GM18499 (cell line): ENCODE results near the gene SLC25A5.
"Not testable (repeated sequence)": the region's sequence is repeated elsewhere in the genome, so short reads cannot be mapped to it uniquely, and the experiment has no call there.

ENCODE experiments used
- ATAC-seq: cut with Tn5 transposase; IDR thresholded peaks from one replicate; pipeline ENCODE4 v1.9.1; 2021; ENCODE audit warnings: moderate number of reproducible peaks; ENCODE audit not compliant: insufficient read depth, unreplicated experiment

SLC25A5 gene

DNA sequence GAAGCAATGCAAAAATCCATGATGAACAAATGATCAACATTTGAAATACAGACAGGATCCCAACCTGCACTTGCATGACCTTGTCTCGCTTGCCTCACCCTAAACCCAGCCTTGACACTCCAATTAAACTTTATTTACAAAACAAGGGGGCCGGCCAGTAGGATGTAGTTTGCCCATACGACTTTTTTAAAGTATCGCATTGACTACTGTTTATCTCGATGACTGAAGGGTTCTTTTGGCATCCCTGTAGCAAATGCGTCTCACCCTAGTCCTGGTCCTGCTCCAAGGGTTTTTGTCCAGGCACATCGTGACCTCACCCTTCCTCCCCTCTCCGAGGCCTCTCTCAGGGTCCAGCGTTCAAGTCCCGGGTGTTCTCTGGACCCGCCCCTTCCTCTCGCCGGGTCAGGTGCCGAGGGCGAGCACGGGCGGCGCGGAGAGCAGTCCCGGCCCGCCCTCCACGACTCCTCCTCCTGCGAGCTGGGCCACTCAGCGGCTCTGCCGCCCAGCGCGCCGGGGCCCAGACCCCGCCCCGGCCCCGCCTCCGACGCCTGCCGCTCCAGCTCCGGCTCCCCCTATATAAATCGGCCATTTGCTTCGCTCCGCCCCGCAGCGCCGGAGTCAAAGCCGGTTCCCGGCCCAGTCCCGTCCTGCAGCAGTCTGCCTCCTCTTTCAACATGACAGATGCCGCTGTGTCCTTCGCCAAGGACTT is at the start of gene SLC25A5:
Gene SLC25A5, plus strand, starts transcription at position 603 of the 709 bp plus-strand sequence. Its CDS starts 72 bp downstream, at position 675.
- ATAC-seq, result peak; percentile 41

DNA sequence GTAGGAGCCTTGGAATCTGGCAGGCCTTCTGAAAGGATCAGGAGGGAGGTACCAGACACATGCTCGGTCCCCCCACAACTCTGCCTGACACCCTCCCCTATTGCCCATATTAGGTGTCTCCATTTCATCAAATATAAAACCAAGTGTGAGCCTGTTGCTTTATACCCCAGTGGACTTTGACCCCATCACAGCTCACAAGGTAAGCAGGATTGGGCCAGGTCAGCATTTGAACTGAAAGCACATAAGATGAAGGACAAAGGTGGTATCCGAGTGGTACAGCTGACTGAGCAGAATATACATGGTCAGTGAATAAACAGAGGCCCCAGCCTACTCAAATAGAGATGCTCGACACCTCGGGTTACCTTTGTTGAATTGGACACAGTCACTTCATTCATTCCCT is 49.1 kb upstream of the SLC25A5 start:
- ATAC-seq, result no peak

DNA sequence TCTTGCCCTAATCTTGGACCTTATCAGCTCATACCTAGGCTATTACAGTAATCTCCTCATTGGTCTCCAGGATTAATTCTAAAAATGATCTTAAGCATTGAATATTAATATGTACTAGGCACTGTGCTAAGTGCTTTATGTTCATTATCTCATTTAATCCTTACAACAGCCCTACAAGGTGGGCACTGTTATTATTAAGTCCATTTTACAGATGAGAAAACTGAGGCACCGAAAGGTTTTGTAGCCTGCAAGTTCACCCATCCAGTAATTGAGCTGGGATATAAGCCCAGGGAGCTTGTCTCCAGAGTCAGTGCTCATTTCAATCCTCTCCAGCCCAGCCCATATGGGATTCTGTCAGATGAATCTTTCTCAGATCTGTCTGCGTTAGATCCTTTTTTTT is 48.3 kb upstream of the SLC25A5 start:
- no peak for ATAC-seq

DNA sequence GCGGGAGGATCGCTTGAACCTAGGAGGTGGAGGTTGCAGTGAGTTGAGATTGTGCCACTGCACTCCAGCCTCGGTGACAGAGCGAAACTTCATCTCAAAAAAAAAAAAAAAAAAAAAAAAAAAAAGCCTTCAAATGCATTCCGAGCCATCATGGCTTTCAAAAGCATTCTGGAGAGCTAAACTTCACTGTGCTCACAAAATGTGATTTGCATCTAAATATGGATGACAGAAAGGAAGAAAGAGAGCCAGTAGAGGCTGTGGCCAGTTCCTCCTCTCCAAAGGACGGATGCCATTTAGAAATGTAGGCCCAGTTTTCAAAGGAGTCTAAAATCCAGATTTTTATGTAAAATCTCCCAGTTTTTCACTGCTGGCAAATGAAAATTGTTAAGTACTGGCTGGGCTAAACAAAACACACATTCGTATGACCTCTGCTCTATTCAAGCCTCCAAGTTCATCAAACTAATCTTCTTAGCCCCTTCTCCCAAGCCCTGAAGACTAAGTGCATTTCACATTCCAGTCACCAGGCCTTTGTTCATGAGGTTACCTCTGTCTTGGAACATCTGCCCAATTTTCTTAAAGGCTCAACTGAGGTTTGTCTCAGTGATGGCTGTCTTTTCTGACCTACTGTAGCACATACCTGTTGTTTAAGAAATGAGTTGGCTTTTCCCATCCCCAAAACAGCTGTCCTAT is 47.1 kb upstream of the SLC25A5 start:
- ATAC-seq, result no peak

DNA sequence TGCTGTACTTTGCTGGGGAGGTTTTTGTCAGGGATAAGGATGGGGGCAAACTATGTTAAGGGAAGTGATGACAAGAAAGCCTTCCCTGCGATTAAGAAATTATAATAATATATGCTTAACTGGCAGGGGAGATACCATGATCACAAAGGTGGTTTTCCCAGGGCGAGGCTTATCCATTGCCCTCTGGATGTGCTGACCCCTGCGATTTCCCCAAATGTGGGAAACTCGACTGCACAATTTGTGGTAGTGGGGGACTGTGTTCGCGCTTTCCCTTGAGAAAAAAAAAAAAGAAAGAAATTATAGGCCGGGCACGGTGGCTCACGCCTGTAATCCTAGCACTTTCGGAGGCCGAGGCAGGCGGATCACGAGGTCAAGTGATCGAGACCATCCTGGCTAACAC is 44.6 kb upstream of the SLC25A5 start:
- ATAC-seq, result no peak

DNA sequence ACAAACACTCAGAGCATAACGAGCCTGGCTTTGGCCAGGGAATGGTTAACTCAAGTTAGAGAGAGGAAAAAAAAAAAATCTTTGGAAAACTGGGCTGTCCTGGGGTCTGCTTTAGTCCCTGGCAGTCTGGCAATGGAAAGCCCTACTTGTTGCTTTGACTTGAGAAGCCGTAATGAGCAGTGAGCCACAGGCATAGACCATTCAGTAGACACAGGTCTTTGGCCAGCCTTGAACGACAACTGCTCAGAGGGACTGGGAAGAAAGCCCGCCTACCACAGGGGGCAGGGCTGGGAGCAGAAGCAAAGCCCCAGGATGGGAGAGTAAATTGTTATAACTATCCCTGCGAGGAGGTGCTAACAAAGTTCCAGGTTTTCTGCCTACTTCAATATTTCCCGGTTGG is 43.2 kb upstream of the SLC25A5 start:
- no peak for ATAC-seq

DNA sequence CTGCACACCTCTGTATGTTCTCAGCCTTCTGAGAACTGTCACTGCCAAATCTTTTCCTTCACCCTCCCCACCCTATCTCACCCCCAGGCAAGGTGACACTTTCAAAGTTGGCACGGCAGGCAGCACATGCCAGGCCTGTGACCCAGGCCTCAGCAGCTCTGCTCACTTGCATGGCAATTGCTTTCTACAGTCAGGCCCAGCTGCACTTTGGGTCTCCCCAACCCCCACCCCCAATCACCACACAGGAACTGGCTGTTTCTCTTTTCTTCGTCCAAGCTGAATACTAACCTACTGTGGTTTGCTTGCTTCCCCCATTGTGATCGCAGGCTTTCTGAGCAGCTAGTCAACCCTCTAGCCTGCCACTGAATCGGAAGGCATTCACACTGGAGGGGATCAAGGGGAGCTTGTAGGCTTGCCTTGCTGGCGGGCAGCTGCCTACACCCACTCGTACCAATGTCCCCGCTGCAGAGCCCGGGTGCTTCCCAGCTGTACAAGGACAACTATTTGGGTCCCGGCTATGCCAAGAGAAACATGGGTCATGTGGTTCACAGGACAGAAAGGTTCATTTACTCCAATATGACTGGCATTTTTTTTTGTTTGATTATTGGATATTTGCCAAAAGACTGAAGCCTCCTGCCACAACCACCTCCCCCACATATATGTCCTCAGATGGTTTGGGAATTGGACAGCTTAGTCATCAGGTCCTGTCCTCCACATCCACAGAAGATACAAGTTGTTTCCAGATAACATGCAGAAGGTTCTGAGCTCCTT is 41.0 kb upstream of the SLC25A5 start:
- no peak for ATAC-seq

DNA sequence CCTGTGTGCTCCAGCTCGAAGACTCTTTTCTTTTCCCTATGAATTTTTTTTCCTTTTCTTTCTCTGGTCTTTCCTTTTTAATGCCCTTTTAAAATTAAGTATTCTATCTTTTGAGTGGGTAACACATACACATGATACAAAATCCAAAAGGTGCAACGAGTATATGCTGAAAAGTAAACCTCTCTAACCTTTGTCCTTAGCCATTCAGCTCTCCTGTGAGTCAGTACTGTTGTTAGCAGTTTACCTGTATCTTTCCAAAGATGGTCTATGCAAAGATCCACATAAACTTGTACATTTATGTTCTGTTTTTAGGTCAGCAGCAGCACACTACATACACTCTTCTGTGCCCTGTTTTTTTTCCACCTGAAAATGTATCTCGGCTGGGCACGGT is 40.5 kb upstream of the SLC25A5 start:
- no peak for ATAC-seq

DNA sequence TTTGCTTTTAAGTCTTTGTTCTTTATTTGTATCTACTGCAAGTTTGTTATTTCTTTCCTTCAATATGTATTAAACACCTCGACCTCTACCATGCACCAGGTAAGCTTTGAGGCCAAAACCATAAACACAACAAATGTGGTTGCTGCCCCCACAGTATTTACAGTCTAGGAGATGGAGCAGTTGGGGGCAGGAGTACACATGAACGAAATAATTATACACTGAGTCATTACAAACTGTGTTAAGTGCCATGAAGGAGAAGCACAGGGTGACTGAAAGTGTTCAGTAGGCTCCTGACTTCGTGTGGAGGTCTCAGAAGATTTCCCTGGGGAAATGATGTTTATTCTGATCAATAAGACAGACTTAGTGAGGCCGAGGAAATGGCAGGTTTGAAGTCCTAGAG is 38.8 kb upstream of the SLC25A5 start:
- ATAC-seq, result no peak

DNA sequence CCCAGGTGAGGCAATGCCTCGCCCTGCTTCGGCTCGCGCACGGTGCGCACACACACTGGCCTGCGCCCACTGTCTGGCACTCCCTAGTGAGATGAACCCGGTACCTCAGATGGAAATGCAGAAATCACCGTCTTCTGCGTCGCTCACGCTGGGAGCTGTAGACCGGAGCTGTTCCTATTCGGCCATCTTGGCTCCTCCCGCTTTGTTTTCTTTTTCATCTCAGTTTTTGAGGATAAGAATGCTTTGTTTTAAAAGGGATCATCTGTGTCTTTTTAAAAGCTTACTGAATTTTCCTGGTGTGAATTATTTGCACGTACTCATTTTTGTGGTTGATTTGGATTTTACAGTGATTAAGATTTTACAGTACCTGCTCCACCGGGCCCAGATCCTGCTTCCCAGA is 26.9 kb upstream of the SLC25A5 start:
- not testable (repeated sequence) for ATAC-seq

DNA sequence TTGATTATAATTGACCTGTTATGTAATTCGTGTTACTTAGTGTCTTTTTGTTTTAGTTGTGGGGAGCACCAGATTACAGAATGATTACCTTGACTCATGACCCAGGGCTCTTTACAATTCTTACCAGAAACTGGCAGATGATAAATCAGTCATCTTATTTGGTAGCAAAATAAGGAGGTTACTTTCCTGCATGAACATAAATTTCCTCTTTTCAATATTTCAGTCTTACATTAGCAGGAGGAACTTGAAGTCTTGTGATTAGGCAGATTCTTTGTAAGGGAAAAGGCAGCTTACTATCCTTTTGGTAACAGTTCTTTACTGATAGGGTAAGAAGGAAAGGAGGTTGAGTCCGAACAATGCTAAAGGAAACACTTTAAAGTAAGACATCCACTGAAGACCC is 26.0 kb upstream of the SLC25A5 start:
- no peak for ATAC-seq

DNA sequence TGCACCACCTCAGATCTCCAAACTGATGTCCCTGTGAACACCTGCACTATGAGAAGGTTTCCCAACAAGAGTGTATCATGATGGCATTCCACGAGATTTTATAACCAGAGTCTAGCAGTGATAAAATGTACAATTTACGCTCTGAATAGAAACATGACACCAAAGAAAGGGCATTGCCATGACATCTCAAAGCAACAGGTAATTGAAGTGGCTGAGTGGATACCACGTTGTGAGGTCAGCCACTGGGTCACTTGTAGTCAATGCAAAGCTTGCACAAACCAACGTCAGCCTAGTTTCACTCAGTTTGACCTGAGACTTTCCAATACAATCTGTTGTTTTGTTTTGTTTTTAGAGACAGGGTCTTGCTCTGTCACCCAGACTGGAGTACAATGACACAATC is 15.0 kb upstream of the SLC25A5 start:
- ATAC-seq, result no peak

DNA sequence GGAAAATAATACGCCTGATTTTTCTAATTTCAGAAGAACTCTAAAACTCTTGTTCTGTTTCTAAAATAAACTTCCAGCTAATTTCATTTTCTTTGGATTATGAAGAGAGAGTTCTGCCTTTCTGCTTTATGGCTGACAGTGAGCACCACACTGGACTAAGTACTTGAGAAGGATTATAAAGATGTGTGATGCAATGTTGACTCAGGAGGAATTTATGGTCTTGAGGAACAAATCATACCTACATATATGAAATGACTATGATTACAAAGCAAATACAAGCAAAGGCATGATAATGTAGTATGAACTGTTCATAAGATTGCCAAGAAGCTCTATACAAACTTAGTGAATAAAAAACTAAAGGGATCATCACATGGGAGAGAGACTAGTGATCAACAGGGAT is 13.0 kb upstream of the SLC25A5 start:
- no peak for ATAC-seq

DNA sequence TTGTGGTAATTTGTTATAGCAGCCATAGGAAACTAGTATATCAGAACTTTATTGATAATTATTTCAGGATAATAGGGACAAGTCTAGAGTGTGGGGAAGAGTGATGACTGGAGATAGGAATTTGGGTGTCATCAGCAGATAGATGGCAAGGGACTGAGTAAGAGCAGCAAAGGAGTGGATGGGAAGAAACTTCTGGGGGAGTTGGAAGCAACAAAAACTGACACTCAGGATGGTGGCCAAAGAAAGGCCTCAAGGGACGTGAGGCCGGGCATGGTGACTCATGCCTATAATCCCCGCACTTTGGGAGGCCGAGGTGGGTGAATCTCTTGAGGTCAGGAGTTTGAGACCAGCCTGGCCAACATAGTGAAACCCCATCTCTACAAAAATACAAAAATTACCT is 9.1 kb upstream of the SLC25A5 start:
- no peak for ATAC-seq

DNA sequence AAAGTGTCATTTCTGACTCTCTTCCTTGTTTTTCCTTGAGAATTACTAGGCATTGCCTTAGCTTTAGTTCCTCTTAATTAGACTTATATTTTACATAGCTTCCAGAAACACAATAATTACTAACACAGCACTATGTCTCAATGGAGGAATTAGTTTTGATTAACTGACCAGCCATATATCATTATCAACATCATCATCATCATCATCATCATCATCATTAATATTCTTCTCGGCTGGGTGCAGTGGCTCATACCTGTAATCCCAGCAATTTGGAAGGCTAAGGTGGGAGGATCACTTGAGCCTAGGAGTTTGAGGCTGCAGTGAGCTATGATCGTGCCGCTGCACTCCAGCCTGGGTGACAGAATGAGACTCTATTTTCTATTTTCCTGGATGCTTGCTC is 2.7 kb upstream of the SLC25A5 start:
- no peak for ATAC-seq

DNA sequence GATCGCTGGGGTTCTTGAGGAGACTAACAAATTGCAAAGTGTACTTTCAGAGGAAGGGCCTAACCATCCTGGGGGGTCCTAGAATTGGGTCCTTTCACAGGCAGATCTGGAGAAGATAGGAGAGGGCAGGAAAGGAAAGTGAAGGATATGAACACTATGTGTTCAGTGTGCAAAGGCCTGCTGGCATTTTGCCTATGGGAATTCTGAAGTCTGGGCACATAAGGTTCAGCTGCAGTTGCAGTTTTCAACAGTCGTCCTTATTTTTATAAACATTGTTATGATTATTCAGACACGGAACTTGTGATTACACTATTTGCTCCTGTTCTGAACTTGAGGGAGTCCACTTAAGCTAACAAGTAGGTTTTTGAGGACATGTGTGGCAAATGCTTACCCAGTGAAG is 1.3 kb upstream of the SLC25A5 start:
- no peak for ATAC-seq

DNA sequence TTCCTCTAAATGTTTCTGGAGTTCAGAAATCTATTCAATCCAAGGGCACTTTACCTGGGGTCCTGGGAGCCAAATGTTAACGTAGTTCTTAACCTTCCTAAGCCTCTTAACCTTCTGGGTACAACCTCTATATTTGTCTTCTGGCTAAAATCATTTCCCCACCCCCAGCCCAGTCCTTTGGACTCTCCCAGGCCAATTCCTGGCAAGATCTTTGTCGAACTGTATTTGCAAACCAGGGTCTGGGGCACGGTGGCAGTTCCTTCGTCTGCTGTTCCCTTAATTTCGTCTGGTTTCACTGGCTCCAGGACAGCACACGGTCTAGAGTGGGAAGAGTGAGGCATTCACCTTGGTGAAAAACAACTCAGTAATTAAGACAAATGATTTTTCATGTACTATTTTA is 811 bp upstream of the SLC25A5 start:
- ATAC-seq, result no peak

DNA sequence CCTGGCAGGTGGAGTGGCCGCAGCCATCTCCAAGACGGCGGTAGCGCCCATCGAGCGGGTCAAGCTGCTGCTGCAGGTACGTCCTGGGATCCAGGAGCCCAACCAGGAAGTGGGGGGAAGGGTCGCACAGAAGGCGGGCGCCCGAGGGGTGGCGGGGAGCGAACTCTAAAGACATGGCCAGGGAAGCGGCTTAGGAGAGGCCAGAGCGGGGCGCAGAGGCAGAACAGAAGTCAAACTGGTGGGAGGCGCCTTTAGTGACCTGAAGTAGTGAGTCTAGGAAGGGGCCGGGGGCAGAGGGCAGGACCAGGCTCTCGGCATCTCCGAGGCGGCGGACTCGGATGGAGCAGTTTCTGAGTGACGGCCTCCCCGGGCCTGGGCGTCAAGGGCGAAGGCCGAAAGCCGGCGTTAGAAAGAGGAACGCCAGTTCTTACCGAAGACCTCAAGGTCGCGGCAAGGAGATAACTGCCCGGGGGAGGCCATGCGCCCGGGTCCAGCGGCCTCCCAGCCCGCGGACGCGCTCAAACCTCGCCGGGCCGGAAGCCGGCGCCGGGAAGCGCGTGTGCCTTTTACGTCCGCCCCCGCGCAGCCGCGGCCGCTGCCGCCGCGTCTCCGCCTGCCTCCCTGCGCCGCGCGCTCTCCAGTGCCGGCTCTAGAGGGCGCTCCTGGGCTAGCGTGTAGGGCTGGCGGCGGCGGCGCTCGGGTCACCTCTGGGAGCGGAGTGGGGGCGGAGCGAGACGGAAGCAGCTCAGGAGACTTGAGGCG is 488 bp downstream of the SLC25A5 start:
- no peak for ATAC-seq

DNA sequence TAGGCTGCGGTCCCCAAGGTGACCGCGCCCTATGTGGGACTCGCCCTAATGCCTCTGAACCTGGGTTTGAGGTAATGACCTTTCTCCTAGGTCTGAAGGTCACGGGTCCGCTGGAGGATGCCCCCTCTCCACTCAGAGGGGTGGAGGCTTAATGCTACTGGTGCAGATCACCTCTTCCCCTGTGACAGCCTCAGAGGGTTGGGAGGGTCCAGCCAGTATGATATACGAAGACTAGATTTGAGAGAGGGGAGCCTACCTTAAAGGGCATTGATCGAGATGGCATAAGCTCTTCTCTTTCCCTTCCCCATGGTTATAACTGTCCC is 1.0 kb downstream of the SLC25A5 start:
- no peak for ATAC-seq

DNA sequence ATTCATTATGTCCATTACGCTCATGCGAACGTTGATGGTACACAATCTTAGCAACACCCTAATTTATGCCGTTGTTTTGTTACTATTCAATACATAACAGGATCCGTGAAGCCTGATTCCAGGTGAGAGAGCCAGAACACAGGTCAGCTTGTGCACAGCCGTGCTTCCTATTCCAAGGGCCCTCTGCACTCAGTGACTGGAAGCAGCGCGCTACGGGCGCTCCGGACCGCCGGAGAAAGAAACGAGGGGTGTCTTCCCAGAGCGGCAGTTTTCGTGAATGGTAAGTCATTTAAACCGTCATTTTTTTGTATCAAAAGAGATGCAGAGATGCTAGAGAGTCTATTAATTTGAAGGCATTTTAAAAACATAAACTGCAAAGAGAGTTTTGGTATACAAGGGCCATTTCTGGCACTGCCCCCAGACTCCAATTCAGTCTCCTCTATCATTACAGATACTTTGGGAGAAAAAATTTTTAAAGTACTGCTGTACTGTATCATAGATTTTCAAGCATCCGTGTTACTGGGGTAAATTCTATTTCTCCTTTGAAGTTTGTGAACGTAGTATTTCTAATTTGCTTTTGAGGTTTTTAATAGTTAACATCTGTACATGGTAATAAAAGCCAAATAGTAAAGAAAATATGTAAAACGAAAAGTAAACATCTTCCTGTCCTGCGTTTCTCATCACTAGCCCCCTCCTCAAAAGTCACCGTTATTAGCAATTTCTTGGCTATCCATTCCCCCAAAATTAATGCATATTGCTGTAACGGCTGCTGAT is 6.6 kb downstream of the SLC25A5 start:
- ATAC-seq, result no peak
